K562 (cell line): ENCODE measurements around the gene TMEM242. TPM values are rescaled to one million over a fixed set of nuclear protein-coding genes. Genes with fewer than 3 reads are reported as not detected.
A peak's percentile ranks its signal among the peaks of the same experiment; 100 is the strongest.

Source experiments
- DPF2 ChIP-seq: fragments of 450-650 bp; IDR thresholded peaks from 2 replicates; pipeline ENCODE4 v1.6.1; 2016
- ELF1 ChIP-seq: fragments of 200-800 bp; sonication (Bioruptor generic); IDR thresholded peaks from 2 replicates; pipeline ENCODE4 v1.6.1; 2016; ENCODE audit warnings: missing genetic modification characterization, missing compliant biosample characterization
- KDM2B ChIP-seq: fragments of 250-450 bp; sonication (Bioruptor Pico); IDR thresholded peaks from 2 replicates; pipeline ENCODE4 v1.8.0; 2021; ENCODE audit warnings: mild to moderate bottlenecking, moderate library complexity
- KDM5B ChIP-seq: fragments of 200-600 bp; sonication (generic); IDR thresholded peaks from 2 replicates; pipeline ENCODE4 v1.6.1; 2012; ENCODE audit warnings: low read depth, mild to moderate bottlenecking, moderate library complexity, low read length, control low read depth, inconsistent platforms; ENCODE audit not compliant: insufficient replicate concordance
- MEIS2 ChIP-seq: fragments of 450-650 bp; IDR thresholded peaks from 2 replicates; pipeline ENCODE4 v1.6.1; 2014; ENCODE audit warnings: mild to moderate bottlenecking; ENCODE audit not compliant: partially characterized antibody
- PCBP1 ChIP-seq: fragments of 200-400 bp; formaldehyde crosslinking; IDR thresholded peaks from 2 replicates; pipeline ENCODE4 v1.6.1; 2018; ENCODE audit warnings: mild to moderate bottlenecking, low read depth, low read length; ENCODE audit not compliant: poor library complexity, severe bottlenecking
- PHF8 ChIP-seq: fragments of 200-600 bp; sonication (generic); IDR thresholded peaks from 2 replicates; pipeline ENCODE4 v1.6.1; 2012; ENCODE audit warnings: mixed run types, mild to moderate bottlenecking, inconsistent platforms, low read length, moderate library complexity, borderline replicate concordance
- PRMT5 ChIP-seq: sonication (generic); formaldehyde crosslinking; IDR thresholded peaks from 2 replicates; pipeline ENCODE4 v1.5.0; 2020; ENCODE audit warnings: missing genetic modification reagents
- ZFP1 ChIP-seq: fragments of 450-650 bp; formaldehyde crosslinking; IDR thresholded peaks from 2 replicates; pipeline ENCODE4 v1.4.0; 2020; ENCODE audit warnings: mild to moderate bottlenecking, mixed read lengths
- ZNF316 ChIP-seq: fragments of 450-650 bp; IDR thresholded peaks from 2 replicates; pipeline ENCODE4 v1.6.1; 2016
- polyA plus RNA-seq, 8 experiments: library from polyadenylated mRNA; depleted of rRNA in 4 of 8; stranded (reverse) in 5 of 8; unstranded in 3 of 8; fragments of >200 nt; fragmentation: Nextera tagmentation in 2 of 8; fragmentation: Illumina TruSeq in 1 of 8; extraction: Ambion mirVana in 2 of 8; extraction: Trizol in 1 of 8; gene quantifications; 2 replicates each; pipeline versions ENCODE4 v1.2.1 to v1.2.3, GENCODE V29; 2011 to 2014; ENCODE audit warnings: inconsistent platforms in 1 of 8, missing spikeins in 1 of 8
- total RNA-seq, 7 experiments: library from RNA; depleted of rRNA in 6 of 7; stranded (reverse); fragments of >200 nt in 6 of 7; fragmentation: Illumina TruSeq in 2 of 7; extraction: Trizol in 2 of 7; gene quantifications; 2 replicates each; pipeline versions ENCODE4 v1.2.1 to v1.2.3, GENCODE V29; 2011 to 2021; ENCODE audit warnings: low replicate concordance in 1 of 7
- TF ChIP-seq, protein P1 (sequence below): fragments of 250-450 bp; sonication (Bioruptor Pico); IDR thresholded peaks from 2 replicates; pipeline ENCODE4 v1.4.0; 2020; ENCODE audit warnings: mild to moderate bottlenecking, moderate library complexity

Gene TMEM242
- total and polyA plus RNA-seq, 9 of the 15 experiments (the other 6 are each of a cell fraction or from before 2014, with no cell fraction given): 9.5 to 35.3 (median 16.5) TPM

DNA sequence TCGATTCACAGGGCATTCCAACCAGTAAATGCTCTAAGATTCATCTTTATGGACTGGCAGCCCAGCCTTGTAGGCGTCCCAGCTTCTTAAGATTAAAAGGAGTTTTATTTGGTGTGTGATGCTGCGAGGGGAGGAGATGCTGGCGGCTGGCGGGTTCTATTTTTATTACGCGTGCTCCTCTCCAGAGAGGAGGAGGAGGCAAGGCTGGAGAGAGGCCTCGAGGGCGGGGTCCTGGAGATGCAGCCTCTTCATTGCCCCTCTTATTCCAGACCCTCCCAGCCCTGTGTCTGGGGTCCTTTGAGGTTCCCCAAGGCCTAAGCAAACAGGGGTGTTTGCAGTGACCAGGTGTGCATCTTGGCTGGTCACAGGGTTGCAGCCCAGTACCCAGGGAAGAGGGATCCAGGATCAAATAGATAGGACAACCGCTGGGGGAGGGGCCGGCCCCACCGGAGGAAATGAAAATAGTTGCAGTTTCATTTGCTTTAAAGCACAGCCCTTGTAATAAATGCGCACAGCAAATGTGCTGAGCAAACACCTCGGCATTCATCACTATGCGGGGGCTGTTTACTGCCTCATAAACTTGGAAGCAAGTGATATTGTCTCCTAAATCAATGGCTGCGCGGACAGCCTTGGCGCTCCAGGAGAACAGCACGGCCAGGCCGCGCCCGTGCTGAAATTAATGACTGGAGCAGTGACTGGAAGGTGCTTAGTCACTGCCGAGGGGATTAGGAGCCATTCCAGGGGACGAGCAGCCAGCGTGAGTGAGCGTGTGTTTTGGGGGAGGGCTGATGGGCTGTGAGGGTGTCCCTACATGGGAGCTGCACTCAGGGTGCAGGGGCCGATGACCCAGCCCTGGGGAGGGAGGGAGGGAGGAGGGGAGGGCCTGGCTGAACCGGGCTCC is 83.0 kb downstream of the TMEM242 start (continued):
- TF ChIP-seq, protein P1, sequence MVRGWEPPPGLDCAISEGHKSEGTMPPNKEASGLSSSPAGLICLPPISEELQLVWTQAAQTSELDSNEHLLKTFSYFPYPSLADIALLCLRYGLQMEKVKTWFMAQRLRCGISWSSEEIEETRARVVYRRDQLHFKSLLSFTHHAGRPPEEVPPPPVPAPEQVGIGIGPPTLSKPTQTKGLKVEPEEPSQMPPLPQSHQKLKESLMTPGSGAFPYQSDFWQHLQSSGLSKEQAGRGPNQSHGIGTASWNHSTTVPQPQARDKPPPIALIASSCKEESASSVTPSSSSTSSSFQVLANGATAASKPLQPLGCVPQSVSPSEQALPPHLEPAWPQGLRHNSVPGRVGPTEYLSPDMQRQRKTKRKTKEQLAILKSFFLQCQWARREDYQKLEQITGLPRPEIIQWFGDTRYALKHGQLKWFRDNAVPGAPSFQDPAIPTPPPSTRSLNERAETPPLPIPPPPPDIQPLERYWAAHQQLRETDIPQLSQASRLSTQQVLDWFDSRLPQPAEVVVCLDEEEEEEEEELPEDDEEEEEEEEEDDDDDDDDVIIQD: no peak
- TF ChIP-seq PRMT5 (CRISPR knock-in tag) (no peak), MEIS2 (peak; percentile 83), DPF2 (peak; percentile 88), ELF1 (tag) (no peak), ZNF316 (peak; percentile 95), KDM5B (no peak), KDM2B (CRISPR knock-in tag) (0 out of 2 replicates have a peak, but pooled peaks have one; percentile 14), PCBP1 (peak; percentile 67), ZFP1 (CRISPR knock-in tag) (no peak), PHF8 (peak; percentile 52; the same call in 1 of the 2 replicates)
